Immature natural killer cell (primary cell): ENCODE measurements around the gene RNU1-2. TPM values are rescaled to one million over a fixed set of nuclear protein-coding genes. Genes with fewer than 3 reads are reported as not detected.
A peak's percentile ranks its signal among the peaks of the same experiment; 100 is the strongest.
"Not testable (repeated sequence)": the region's sequence is repeated elsewhere in the genome, so short reads cannot be mapped to it uniquely, and the experiment has no call there.

ENCODE experiments used
- DNase-seq, 3 donors: peaks; one replicate each; pipeline ENCODE4 v3.0.0; 2022; ENCODE audit warnings: mixed read lengths in 1 of 3
- H3K27ac Mint-ChIP-seq, 6 donors: one replicate each; pipeline ENCODE4 v1.8.0; 2020; ENCODE audit warnings: mixed read lengths in 6 of 6, mild to moderate bottlenecking in 5 of 6, inconsistent platforms in 4 of 6, moderate library complexity in 3 of 6
- H3K27me3 Mint-ChIP-seq, 3 donors: one replicate each; pipeline ENCODE4 v1.8.0; 2020 to 2021; ENCODE audit warnings: low read depth in 3 of 3, mild to moderate bottlenecking in 3 of 3, mixed read lengths in 3 of 3, moderate library complexity in 3 of 3, inconsistent platforms in 1 of 3
- H3K36me3 Mint-ChIP-seq, 3 donors: one replicate each; pipeline ENCODE4 v1.8.0; 2020; ENCODE audit warnings: mixed read lengths in 3 of 3, inconsistent platforms in 2 of 3, mild to moderate bottlenecking in 2 of 3
- H3K4me1 Mint-ChIP-seq, 2 donors: one replicate each; pipeline ENCODE4 v1.8.0; 2020; ENCODE audit warnings: inconsistent platforms in 2 of 2, mild to moderate bottlenecking in 2 of 2, mixed read lengths in 2 of 2, moderate library complexity in 1 of 2
- H3K4me3 Mint-ChIP-seq, 5 donors: one replicate each; pipeline ENCODE4 v1.8.0; 2020; ENCODE audit warnings: mild to moderate bottlenecking in 5 of 5, mixed read lengths in 5 of 5, inconsistent platforms in 3 of 5, moderate library complexity in 3 of 5
- H3K9me3 Mint-ChIP-seq, 6 donors: one replicate each; pipeline ENCODE4 v1.8.0; 2020; ENCODE audit warnings: mild to moderate bottlenecking in 6 of 6, mixed read lengths in 6 of 6, inconsistent platforms in 4 of 6, moderate library complexity in 3 of 6
- polyA plus RNA-seq, 3 donors: library from polyadenylated mRNA; unstranded; fragments of 300-500 nt; fragmentation: Illumina TruSeq; gene quantifications; one replicate each; pipeline ENCODE4 v1.2.3, GENCODE V29; 2021

RNU1-2 gene
- polyA plus RNA-seq, 3 donors from 2014 or later: 28.1 TPM; not detected in 2

DNA sequence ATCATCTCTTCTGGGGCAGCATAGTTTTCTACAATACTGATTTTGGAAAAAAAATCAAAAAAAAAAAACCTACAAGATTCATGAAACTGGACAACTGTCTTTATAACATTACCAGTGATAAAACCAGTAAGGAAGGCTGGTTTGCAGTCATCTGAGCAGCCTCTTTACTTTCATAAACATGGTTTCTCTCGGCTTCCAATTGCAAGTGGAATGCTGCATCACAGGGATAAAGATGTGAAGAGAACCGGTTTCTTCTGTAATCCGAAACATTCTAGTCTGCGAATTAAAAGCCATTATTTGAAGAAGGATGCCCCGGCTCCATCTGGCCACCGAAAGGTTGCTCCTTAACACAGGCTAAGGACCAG lies 565 bp upstream of the RNU1-2 start:
- H3K9me3 Mint-ChIP-seq, DNase-seq, H3K36me3 Mint-ChIP-seq: not testable (repeated sequence)
- Mint-ChIP-seq H3K4me1 (peaks cover 41% of the 10 kb centered on the region in 2 donors), H3K27ac (peak overlapping the region; percentile 93 to 100 (median 100)), H3K27me3 (peaks cover 11 to 29% (median 19%) of the 10 kb centered on the region in 3 donors), H3K4me3 (peak overlapping the region; percentile 59 to 92 (median 91))

DNA sequence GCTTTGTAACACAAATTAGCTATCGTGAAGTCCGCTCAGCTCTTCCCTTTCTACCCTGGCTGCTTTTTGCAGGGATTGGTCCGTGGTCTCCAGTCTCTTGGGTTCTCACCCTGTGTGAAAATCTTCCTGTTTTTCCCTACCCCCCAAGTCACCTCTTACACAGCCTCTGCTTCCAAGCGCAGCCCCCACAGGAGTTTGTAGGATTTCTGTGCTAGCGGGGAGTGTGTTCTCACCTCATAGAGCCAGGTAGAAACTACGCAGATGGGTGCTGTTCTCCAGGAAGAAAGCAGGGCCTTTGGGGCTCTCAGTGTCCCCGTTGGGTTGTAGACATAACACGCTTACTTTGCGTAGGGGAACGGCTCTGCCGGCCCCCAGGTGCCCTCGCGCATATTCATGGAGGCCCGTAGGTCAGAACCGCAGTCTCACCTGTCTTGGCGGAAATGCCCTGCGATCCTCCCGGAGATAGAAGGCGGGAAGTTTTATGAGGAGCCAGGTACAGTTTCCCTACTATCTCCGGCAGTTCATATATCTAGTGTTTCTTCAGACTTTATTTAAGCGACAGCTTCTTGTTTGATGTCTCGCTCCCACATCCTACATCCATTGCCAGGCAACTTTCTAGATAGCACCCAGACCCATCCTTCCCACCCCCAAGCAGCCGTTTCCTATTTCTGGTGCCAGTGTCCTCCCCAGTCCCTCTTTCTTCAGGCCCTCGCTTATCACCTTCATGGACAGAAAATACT lies 706 bp downstream of the RNU1-2 start:
- Mint-ChIP-seq H3K4me3 (peak overlapping the region; percentile 77 to 92 (median 91)), H3K4me1 (peaks cover 47% of the 10 kb centered on the region in 2 donors), H3K27me3 (peaks cover 11 to 26% (median 19%) of the 10 kb centered on the region in 3 donors), H3K27ac (peak overlapping the region; percentile 96 to 100 (median 100))
- peak; percentile 55 to 62 (median 56) for DNase-seq
- not testable (repeated sequence) for H3K36me3 Mint-ChIP-seq, H3K9me3 Mint-ChIP-seq

DNA sequence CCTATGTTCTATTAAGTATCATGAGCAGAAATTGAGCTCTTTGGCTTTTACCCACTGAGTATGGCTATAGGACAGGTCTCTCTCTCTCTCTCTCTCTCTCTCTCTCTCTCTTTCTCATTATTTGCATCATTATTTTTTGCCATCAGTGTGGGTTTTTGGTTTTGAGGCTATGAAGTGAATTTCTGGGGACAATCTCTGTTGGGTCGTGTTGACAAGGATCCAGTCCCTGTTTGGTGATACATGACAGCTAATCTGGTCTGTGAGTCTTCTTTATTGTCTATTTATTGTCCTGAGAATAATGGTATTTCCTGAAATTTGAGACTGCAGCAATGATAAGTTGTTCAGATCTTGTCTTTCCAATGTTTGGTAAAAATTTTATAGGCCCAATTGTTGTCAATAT lies 1.9 kb downstream of the RNU1-2 start:
- DNase-seq, H3K36me3 Mint-ChIP-seq, H3K9me3 Mint-ChIP-seq: not testable (repeated sequence)
- Mint-ChIP-seq H3K27ac (peak overlapping the region; percentile 63 to 100 (median 80)), H3K27me3 (peaks cover 11 to 26% (median 19%) of the 10 kb centered on the region in 3 donors), H3K4me3 (peak overlapping the region; percentile 55 to 92 (median 66)), H3K4me1 (peaks cover 46 to 51% of the 10 kb centered on the region in 2 donors)

DNA sequence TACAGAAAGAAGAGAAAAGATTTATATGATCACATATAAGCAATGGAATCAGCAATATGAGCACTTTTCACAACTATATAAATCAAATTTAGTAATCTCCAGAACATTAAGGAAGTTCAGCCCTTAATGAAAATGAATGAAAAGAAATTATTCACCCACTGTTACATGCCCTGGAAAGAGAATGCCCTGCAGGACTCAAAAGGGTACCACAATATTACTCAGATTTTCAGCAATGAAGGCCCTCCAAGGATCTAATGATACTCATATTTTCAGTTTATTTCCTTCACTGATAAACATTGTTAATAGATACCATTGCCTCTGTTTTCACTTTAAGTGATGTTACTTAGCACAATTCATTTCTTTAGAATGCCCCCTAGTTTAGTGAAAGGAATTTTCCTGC lies 2.5 kb downstream of the RNU1-2 start:
- Mint-ChIP-seq H3K4me1 (peaks cover 46 to 51% of the 10 kb centered on the region in 2 donors), H3K27me3 (peaks cover 11 to 26% (median 19%) of the 10 kb centered on the region in 3 donors), H3K27ac (peak overlapping the region in 5 of 6 donors; percentile 32 to 82 (median 69))
- not testable (repeated sequence) for H3K4me3 Mint-ChIP-seq, DNase-seq, H3K9me3 Mint-ChIP-seq, H3K36me3 Mint-ChIP-seq

DNA sequence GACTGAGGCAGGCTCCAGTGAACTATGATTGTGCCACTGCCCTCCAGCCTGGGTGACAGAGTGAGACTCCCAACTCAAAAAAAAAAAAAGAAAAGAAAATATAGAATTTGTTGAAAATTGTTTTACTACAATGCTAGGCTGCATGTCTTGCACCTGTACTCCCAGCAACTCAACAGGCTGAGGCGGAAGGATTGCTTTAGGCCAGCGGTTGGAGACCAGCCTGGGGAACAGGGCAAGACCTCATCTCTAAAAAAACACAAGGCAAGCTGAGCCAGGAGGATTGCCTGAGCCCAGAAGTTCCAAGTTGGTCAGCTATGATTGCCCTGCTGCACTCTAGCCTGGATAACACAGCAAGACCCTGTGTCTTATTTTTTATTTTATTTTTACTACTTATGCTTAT lies 3.2 kb downstream of the RNU1-2 start:
- Mint-ChIP-seq H3K27me3 (peaks cover 16 to 24% (median 24%) of the 10 kb centered on the region in 3 donors), H3K4me1 (peaks cover 46 to 51% of the 10 kb centered on the region in 2 donors)
- DNase-seq, H3K27ac Mint-ChIP-seq, H3K9me3 Mint-ChIP-seq, H3K36me3 Mint-ChIP-seq, H3K4me3 Mint-ChIP-seq: not testable (repeated sequence)

DNA sequence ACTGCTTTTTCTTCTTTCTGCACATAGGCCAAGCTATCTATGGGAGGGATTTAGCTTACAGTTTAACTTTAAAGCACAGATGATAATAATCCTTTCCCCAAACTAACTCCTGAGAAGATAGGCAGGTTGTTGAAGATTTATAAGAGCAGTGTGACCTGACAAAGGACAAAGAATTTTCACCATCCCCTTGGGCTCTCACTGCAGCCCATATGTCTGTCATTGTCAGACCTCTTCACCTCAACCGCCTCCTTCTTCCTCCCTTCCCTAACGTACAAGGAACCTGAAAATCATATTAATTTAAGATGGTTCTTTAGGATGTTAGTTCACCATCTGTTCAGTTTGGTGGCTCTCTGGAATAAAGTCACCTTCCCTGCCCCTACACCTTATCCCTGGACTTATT lies 5.0 kb downstream of the RNU1-2 start:
- Mint-ChIP-seq H3K4me3 (no peak overlapping the region), H3K27ac (peak overlapping the region in 3 of 6 donors; percentile 14 to 37 (median 31)), H3K27me3 (peaks cover 14 to 22% (median 19%) of the 10 kb centered on the region in 3 donors), H3K36me3 (no peaks in the 10 kb centered on the region), H3K9me3 (no peaks in the 10 kb centered on the region), H3K4me1 (peaks cover 33 to 39% of the 10 kb centered on the region in 2 donors)
- DNase-seq: no peak

DNA sequence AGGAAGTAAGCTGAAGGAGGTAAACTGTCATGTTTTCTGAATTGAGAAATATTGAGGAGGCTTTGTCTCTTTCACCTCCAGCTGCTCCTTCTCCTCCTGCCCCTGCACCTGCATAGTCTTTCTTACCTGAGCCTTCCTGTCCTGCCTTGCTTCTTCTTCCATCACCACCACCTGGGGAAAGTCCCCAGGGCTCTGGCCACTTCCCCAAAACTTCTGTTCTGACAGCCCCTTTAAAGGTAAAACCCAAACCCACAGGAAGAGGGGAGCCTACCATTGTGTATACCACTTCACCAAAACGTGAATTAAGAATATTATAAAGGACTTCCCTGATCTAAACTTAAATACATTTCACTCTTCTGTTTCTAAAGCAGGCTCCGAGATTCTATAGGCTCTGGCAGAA lies 5.6 kb downstream of the RNU1-2 start:
- H3K27me3 Mint-ChIP-seq: peaks cover 10 to 16% (median 16%) of the 10 kb centered on the region in 3 donors
- peak overlapping the region in 3 of 6 donors; percentile 13 to 52 (median 28) for H3K27ac Mint-ChIP-seq
- peaks cover 28 to 34% of the 10 kb centered on the region in 2 donors for H3K4me1 Mint-ChIP-seq
- not testable (repeated sequence) for H3K4me3 Mint-ChIP-seq, H3K9me3 Mint-ChIP-seq, H3K36me3 Mint-ChIP-seq, DNase-seq

DNA sequence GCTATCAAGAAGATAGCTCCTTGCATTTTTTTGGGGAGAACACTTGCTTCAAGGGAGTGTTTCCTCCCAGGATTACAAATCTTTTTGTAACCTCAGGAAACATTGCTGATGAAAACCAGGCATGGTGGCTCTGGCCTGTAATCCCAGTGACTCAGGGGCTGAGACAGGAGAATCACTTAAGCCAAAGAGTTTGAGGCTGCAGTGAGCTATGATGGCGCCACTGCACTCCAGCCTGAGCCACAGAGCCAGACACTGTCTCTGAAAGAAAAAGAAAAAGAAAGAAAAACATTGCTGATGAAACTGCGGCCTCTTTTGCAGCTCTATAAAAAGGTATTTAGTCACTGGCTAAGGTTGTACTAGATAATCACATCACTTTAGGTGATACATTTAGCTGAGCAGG lies 7.3 kb downstream of the RNU1-2 start:
- Mint-ChIP-seq H3K4me3 (no peak overlapping the region), H3K27ac (no peak overlapping the region), H3K9me3 (peaks cover 0 to 5% (median 0%) of the 10 kb centered on the region in 6 donors), H3K27me3 (peaks cover 3 to 7% (median 5%) of the 10 kb centered on the region in 3 donors), H3K36me3 (peaks cover 0 to 5% (median 0%) of the 10 kb centered on the region in 3 donors), H3K4me1 (peaks cover 17 to 24% of the 10 kb centered on the region in 2 donors)
- DNase-seq: no peak

DNA sequence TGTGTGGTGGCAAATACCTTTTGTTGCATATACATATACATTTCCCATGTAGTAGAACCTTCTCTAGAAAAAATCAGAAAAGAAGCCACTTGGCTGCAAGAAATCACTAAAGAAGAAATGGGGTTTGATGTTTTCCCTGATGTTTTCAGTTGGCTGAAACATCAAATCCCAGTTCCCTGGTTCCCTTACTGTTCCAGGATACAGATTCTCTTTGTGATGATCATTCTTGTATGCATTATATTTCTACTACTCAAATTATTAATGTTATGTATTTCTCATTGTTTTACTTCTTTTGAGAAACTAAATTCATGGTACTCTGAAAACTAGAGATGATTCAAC lies 7.6 kb downstream of the RNU1-2 start:
- no peak overlapping the region for H3K4me3 Mint-ChIP-seq

DNA sequence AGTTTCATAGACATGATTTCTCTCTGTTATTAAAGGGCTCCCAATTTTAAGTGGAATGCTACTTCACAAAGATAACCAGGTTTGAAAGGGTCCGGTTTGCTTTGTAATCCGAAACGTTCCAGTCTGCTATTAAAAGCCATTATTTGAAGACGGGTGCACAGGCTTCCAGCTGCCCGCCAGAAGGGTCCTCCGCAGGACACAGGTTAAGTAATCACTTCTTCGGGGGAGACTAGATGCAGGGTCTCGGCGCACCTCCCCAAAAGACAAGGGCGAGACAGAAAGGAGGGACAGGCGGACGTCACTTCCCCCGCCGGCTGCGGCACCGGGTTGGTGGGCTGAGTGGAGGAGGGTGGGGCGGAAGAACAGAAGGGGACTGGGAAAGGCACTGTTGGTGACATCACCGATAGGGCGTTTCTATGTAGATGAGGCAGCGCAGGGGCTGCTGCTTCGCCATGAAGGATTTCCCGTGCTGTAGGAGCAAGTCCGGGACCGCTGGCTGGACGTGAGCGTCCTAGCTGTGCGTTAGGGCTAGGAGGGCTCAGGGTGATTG lies 8.9 kb downstream of the RNU1-2 start:
- H3K4me3 Mint-ChIP-seq: no peak overlapping the region
- H3K4me1 Mint-ChIP-seq: peaks cover 14 to 21% of the 10 kb centered on the region in 2 donors
- no peak overlapping the region for H3K27ac Mint-ChIP-seq
- DNase-seq: peak; percentile 100
- H3K27me3 Mint-ChIP-seq: peaks cover 3 to 7% (median 5%) of the 10 kb centered on the region in 3 donors
- peaks cover 0 to 5% (median 0%) of the 10 kb centered on the region in 6 donors for H3K9me3 Mint-ChIP-seq
- peaks cover 0 to 5% (median 0%) of the 10 kb centered on the region in 3 donors for H3K36me3 Mint-ChIP-seq

More for the DNA sequence above, 7.6 kb downstream of the RNU1-2 start:
- H3K9me3 Mint-ChIP-seq: peaks cover 0 to 5% (median 0%) of the 10 kb centered on the region in 6 donors
- H3K27ac Mint-ChIP-seq: no peak overlapping the region
- peaks cover 0 to 5% (median 0%) of the 10 kb centered on the region in 3 donors for H3K36me3 Mint-ChIP-seq
- H3K4me1 Mint-ChIP-seq: peaks cover 14 to 21% of the 10 kb centered on the region in 2 donors
- peaks cover 3 to 7% (median 5%) of the 10 kb centered on the region in 3 donors for H3K27me3 Mint-ChIP-seq
- no peak for DNase-seq

DNA sequence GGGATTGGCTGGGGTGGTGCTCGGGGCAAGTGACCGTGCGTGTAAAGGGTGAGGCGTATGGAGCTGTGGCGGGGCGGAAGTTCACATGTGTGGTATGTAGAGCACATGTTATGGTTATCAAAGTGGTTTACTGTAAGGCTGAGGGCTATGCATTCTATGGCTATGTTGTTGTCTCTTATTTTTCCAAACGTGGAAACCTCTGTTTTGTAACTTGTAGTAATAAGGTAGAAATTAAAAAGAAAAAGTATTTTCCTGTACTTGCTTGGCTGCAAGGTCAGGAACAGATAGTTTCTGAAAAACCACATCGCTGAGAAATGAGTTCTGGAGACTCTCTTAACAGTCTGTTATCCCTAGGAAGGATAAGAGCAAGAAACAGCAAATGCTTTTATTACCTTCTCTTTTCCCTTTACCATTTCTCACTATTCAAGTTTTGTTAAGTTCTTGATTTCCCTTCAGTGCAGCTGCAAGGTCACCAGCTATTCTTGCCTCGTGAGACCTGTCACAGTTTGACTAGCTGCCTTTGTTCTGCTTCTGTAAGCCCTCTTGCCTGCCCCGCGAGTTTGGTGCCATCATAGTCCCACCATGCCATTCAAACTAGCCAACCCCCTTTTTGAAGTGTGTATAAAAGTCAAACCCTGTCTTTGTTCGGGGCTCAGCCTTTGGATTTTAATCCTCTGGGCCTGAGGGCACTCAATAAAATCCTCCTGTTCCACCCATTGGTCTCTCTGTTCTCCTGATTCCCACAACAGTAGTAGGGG lies 9.5 kb downstream of the RNU1-2 start:
- Mint-ChIP-seq H3K36me3 (peaks cover 0 to 5% (median 0%) of the 10 kb centered on the region in 3 donors), H3K27ac (no peak overlapping the region), H3K4me1 (peaks cover 15 to 21% of the 10 kb centered on the region in 2 donors), H3K9me3 (peaks cover 0 to 5% (median 0%) of the 10 kb centered on the region in 6 donors), H3K4me3 (no peak overlapping the region), H3K27me3 (peaks cover 3 to 7% (median 5%) of the 10 kb centered on the region in 3 donors)
- DNase-seq: peak in 2 of 3 donors; percentile 34 to 43

DNA sequence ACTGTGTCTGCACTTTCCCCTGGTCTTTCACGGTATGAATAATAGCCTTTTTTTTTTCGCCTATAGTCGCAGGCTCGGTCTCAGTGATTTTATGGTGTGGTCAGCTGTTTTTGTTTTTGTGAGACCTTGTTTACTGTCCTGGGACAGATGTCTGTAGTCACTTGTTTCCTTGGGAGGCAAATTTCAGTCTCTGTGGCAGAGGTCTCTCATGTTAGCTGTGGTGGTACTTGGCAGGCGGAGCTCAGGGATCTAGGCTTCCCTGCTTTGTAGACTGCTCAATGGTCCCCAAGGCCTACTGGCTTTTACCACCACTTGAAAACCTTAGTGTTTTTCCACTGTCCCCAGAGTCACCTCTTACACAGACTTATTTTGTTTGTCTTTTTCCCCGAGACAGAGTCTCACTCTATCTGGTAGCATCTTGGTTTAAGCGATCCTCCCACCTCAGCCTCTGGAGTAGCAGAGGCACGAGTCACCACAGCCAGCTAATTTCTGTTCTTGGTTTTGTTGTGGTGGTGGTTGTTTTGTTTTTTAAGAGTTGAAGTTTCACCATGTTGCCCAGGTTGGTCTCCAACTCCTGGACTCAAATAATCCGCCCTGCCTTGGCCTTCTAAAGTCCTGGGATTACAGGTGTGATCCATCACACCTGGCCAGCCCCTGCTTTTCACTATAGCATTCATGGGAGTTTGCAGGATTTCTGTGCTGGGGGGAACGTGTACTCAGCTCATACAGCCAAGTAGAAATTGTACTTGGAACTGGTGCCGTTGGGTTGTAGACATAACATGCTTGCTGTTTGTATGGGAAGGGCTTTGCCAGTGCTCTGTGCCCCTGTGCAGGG lies 10.3 kb downstream of the RNU1-2 start:
- H3K4me3 Mint-ChIP-seq: peak overlapping the region in 3 of 5 donors; percentile 7 to 56 (median 9)
- no peak for DNase-seq
- no peak overlapping the region for H3K27ac Mint-ChIP-seq
- peaks cover 0 to 5% (median 0%) of the 10 kb centered on the region in 3 donors for H3K36me3 Mint-ChIP-seq
- peaks cover 10 to 15% of the 10 kb centered on the region in 2 donors for H3K4me1 Mint-ChIP-seq
- H3K27me3 Mint-ChIP-seq: peaks cover 3 to 7% (median 5%) of the 10 kb centered on the region in 3 donors
- peaks cover 0 to 5% (median 0%) of the 10 kb centered on the region in 6 donors for H3K9me3 Mint-ChIP-seq

DNA sequence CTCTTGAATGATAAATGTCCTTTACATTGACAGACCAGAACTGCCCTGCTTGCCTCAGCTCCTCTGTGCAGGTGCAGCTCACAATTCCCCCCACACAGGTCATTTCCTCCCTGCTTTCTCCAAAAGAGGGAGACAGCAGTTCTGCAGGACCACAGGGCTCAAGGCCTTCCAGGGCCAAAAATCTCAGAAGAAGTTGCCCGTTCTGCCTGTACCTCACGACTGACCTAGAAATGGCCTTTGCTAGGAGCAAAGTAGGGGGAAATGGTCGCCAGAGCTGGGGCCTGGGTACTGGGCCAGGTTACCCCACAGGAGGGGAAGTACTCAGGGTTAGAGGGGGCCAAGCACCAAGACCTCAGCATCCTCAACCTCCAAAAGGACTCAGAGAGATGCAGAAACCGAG lies 11.1 kb downstream of the RNU1-2 start:
- H3K27me3 Mint-ChIP-seq: peaks cover 3 to 7% (median 5%) of the 10 kb centered on the region in 3 donors
- peak overlapping the region in 2 of 6 donors; percentile 10 to 14 for H3K27ac Mint-ChIP-seq
- H3K9me3 Mint-ChIP-seq: peaks cover 0 to 5% (median 0%) of the 10 kb centered on the region in 6 donors
- no peak for DNase-seq
- H3K4me1 Mint-ChIP-seq: peaks cover 7 to 9% of the 10 kb centered on the region in 2 donors
- H3K36me3 Mint-ChIP-seq: peaks cover 0 to 5% (median 0%) of the 10 kb centered on the region in 3 donors
- H3K4me3 Mint-ChIP-seq: peak overlapping the region in 1 of 5 donors; percentile 9
